Measurements from ENCODE around the gene ZNF618.

- TF ChIP-seq CTCF (conservative IDR thresholded peaks at IDR 0.05 in 1 of 2, IDR thresholded peaks at IDR 0.05 in 1 of 2; ENCODE audit: extremely low read depth in 1 of 2, insufficient read depth in 1 of 2, low read depth in 1 of 2, low read length in 2 of 2) (no peak), EZH2 (IDR thresholded peaks at IDR 0.05; ENCODE audit: borderline replicate concordance, low read length) (no peak)
Observed at GRCh38 chr9:113911850-113912557, 35.9 kb downstream of the ZNF618 start.

All from mammary epithelial cell (primary cell).